Measurements from ENCODE around the gene MYCBPAP.

MYCBPAP gene

GRCh38 chr17:50541402-50541715 is 33.1 kb downstream of the MYCBPAP start:
- no peak for DNase-seq (ENCODE audit: low read depth)
- peak overlapping the region; percentile 48 for H3K4me3 ChIP-seq (replicated peaks; ENCODE audit: low read depth, low read length)
- TF ChIP-seq, protein P1, sequence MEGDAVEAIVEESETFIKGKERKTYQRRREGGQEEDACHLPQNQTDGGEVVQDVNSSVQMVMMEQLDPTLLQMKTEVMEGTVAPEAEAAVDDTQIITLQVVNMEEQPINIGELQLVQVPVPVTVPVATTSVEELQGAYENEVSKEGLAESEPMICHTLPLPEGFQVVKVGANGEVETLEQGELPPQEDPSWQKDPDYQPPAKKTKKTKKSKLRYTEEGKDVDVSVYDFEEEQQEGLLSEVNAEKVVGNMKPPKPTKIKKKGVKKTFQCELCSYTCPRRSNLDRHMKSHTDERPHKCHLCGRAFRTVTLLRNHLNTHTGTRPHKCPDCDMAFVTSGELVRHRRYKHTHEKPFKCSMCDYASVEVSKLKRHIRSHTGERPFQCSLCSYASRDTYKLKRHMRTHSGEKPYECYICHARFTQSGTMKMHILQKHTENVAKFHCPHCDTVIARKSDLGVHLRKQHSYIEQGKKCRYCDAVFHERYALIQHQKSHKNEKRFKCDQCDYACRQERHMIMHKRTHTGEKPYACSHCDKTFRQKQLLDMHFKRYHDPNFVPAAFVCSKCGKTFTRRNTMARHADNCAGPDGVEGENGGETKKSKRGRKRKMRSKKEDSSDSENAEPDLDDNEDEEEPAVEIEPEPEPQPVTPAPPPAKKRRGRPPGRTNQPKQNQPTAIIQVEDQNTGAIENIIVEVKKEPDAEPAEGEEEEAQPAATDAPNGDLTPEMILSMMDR (IDR thresholded peaks at IDR 0.05; ENCODE audit: low read length, missing control alignments), result no peak

GRCh38 chr17:50541716-50542688 is 33.8 kb downstream of the MYCBPAP start:
- DNase-seq (ENCODE audit: low read depth), result peak; percentile 73
- peak overlapping the region; percentile 58 for H3K4me3 ChIP-seq (replicated peaks; ENCODE audit: low read depth, low read length)
- TF ChIP-seq, protein P1 (IDR thresholded peaks at IDR 0.05; ENCODE audit: low read length, missing control alignments), result no peak

DNA sequence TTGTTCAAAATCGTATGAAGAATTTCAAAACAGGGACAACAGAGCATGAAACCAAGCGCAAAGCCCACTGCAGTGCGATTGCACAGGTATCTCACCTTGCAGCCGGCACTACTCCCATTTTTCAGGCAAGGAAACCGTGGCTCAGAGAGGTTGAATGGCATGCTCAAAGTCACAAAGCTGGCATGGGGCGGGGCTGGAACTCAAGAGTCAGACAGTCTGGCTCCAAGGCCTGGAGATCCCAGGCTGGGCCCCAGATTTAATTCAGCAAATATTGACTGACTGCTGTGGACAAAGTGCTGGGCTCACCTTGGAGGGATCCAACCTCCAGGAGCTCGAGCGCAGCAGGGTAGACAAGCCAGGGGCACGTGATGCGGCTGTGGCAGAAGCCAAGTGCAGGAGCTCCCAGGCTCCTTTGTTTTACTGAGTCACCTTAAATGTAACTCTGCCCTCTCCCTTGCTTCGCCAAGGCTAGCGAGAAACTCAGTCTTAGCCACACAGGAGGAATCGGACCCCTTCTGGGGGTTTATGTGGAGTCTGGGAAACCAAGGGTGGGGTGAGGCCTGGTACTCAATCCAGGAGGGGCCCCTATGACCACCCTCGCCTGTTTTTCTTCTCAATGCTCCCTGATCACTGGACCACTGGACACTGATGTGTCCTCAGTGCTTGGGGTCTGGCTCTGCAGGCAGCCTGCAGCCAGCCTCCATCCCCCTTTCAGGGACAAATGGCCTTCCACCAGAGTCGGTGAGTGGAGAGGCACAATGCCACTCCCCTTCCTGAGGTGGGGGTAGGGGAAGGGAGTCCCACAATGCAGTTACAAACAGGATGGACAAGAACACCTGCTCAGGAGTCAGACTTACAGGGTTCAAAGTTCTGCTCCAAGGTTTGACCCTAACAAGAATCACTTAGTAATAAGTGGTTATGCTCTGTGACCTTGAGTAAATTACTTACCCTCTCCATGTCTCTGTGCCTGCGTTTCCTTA is 34.8 kb downstream of the MYCBPAP start:
- H3K4me3 ChIP-seq (replicated peaks; ENCODE audit: low read depth, low read length), result no peak overlapping the region
- TF ChIP-seq, protein P1 (IDR thresholded peaks at IDR 0.05; ENCODE audit: low read length, missing control alignments), result no peak
- no peak for DNase-seq (ENCODE audit: low read depth)

DNA sequence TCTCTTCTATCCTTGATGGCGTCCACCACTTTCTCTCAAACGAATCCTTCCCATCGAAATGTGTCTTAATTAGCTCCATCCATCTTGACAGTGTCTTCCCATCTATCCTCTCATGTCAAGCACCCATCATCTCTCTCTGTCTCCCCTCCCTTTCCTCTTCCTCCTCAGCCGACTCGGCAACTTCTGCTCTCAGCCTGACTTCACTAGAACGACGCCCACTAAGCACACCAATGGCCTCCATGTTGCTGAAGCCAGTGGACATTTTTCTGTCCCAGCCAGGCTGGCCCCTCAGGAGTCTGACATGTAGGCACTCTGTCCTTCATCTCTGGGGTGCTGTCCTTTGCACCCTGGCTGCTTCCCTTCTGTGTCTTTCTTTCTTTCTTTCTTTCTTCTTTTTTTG is 36.3 kb downstream of the MYCBPAP start:
- TF ChIP-seq, protein P1 (IDR thresholded peaks at IDR 0.05; ENCODE audit: low read length, missing control alignments), result no peak
- no peak overlapping the region for H3K4me3 ChIP-seq (replicated peaks; ENCODE audit: low read depth, low read length)
- no peak for DNase-seq (ENCODE audit: low read depth)

DNA sequence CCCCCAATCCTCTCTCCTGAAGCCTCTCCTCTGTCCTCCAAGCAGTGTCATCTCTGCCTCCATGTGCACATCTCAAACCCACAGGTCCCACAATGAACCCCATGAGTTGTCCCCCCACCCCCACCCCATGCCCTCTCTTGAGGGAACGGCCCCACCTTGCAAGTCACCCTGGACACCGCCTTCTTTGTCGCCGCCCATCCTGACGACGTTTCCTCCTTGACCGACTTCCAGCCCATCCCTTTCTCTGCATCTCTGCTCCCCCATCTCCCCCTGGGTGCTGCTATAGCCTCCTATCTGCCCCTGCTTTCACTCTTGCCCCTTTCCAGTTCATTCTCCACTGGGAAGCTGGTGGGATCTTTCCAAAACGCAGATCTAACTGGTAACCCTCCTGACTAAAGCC is 37.1 kb downstream of the MYCBPAP start:
- no peak for DNase-seq (ENCODE audit: low read depth)
- TF ChIP-seq, protein P1 (IDR thresholded peaks at IDR 0.05; ENCODE audit: low read length, missing control alignments), result no peak
- no peak overlapping the region for H3K4me3 ChIP-seq (replicated peaks; ENCODE audit: low read depth, low read length)

GRCh38 chr17:50546701-50547034 is 38.4 kb downstream of the MYCBPAP start:
- H3K4me3 ChIP-seq (replicated peaks; ENCODE audit: low read depth, low read length), result no peak overlapping the region
- TF ChIP-seq, protein P1 (IDR thresholded peaks at IDR 0.05; ENCODE audit: low read length, missing control alignments), result no peak
- DNase-seq (ENCODE audit: low read depth), result no peak
